ENCODE results near the gene VWA2.

- TF ChIP-seq YY1 (IDR thresholded peaks at IDR 0.05; ENCODE audit: low read depth) = no peak
- no peak for TF ChIP-seq EP300 (IDR thresholded peaks at IDR 0.05; ENCODE audit: borderline replicate concordance)
- TF ChIP-seq REST (IDR thresholded peaks at IDR 0.05; ENCODE audit: low read depth) = no peak
These were observed 76.7 kb downstream of the VWA2 start for GRCh38 chr10:114315566-114316420.

All from Ishikawa (cell line).